ENCODE results near the gene DRC7.

Gene DRC7

GRCh38 chr16:57689762-57690558 lies 4.6 kb upstream of the DRC7 start:
- peak; percentile 48 for DNase-seq
- Mint-ChIP-seq H3K4me3 (peak overlapping the region; percentile 25 to 41), H3K27me3 (no peaks in the 10 kb centered on the region), H3K4me1 (peaks cover 20 to 28% of the 10 kb centered on the region in 2 donors), H3K27ac (peak overlapping the region; percentile 88), H3K36me3 (no peaks in the 10 kb centered on the region), H3K9me3 (no peaks in the 10 kb centered on the region)
- ATAC-seq (replicated peaks) = peak; percentile 74 to 78

- Mint-ChIP-seq H3K4me3 (no peak overlapping the region), H3K36me3 (no peaks in the 10 kb centered on the region), H3K27ac (no peak overlapping the region), H3K4me1 (peaks cover 24 to 33% of the 10 kb centered on the region in 2 donors), H3K27me3 (no peaks in the 10 kb centered on the region), H3K9me3 (no peaks in the 10 kb centered on the region)
- no peak for ATAC-seq (replicated peaks)
- no peak for DNase-seq
Measured at GRCh38 chr16:57690782-57691471, 3.7 kb upstream of the DRC7 start.

GRCh38 chr16:57692636-57693035 lies 2.0 kb upstream of the DRC7 start:
- no peaks in the 10 kb centered on the region for H3K36me3 Mint-ChIP-seq
- H3K27me3 Mint-ChIP-seq = no peaks in the 10 kb centered on the region
- DNase-seq (no peak), ATAC-seq (replicated peaks) (no peak)
- H3K27ac Mint-ChIP-seq = no peak overlapping the region
- H3K4me3 Mint-ChIP-seq = no peak overlapping the region
- H3K4me1 Mint-ChIP-seq = peaks cover 24 to 33% of the 10 kb centered on the region in 2 donors
- H3K9me3 Mint-ChIP-seq = no peaks in the 10 kb centered on the region

GRCh38 chr16:57693550-57693949 lies 1.1 kb upstream of the DRC7 start:
- no peaks in the 10 kb centered on the region for H3K27me3 Mint-ChIP-seq
- no peak overlapping the region for H3K27ac Mint-ChIP-seq
- no peak for DNase-seq
- ATAC-seq (replicated peaks) = no peak
- H3K4me1 Mint-ChIP-seq = peaks cover 24 to 33% of the 10 kb centered on the region in 2 donors
- H3K4me3 Mint-ChIP-seq = no peak overlapping the region
- no peaks in the 10 kb centered on the region for H3K9me3 Mint-ChIP-seq
- no peaks in the 10 kb centered on the region for H3K36me3 Mint-ChIP-seq

GRCh38 chr16:57694231-57694724 lies 328 bp upstream of the DRC7 start:
- DNase-seq (no peak), ATAC-seq (replicated peaks) (no peak)
- Mint-ChIP-seq H3K4me3 (peak overlapping the region in 1 of 2 donors; percentile 81), H3K36me3 (no peaks in the 10 kb centered on the region), H3K4me1 (peaks cover 22 to 28% of the 10 kb centered on the region in 2 donors), H3K27ac (peak overlapping the region; percentile 93), H3K27me3 (no peaks in the 10 kb centered on the region), H3K9me3 (no peaks in the 10 kb centered on the region)

GRCh38 chr16:57695680-57696069 lies 1.1 kb downstream of the DRC7 start:
- Mint-ChIP-seq H3K27me3 (no peaks in the 10 kb centered on the region), H3K4me1 (peaks cover 11 to 15% of the 10 kb centered on the region in 2 donors), H3K4me3 (no peak overlapping the region), H3K36me3 (no peaks in the 10 kb centered on the region), H3K9me3 (no peaks in the 10 kb centered on the region), H3K27ac (no peak overlapping the region)
- ATAC-seq (replicated peaks) (no peak), DNase-seq (no peak)

- ATAC-seq (replicated peaks) = no peak
- Mint-ChIP-seq H3K36me3 (no peaks in the 10 kb centered on the region), H3K4me3 (no peak overlapping the region), H3K27me3 (no peaks in the 10 kb centered on the region), H3K4me1 (peaks cover 9 to 10% of the 10 kb centered on the region in 2 donors), H3K9me3 (no peaks in the 10 kb centered on the region), H3K27ac (no peak overlapping the region)
- DNase-seq = no peak
Measured at GRCh38 chr16:57696240-57696639, 1.6 kb downstream of the DRC7 start.

- no peak for DNase-seq
- no peak for ATAC-seq (replicated peaks)
- Mint-ChIP-seq H3K27me3 (no peaks in the 10 kb centered on the region), H3K4me3 (no peak overlapping the region), H3K36me3 (no peaks in the 10 kb centered on the region), H3K4me1 (peaks cover 9 to 10% of the 10 kb centered on the region in 2 donors), H3K9me3 (no peaks in the 10 kb centered on the region), H3K27ac (no peak overlapping the region)
Measured at GRCh38 chr16:57697896-57698537, 3.4 kb downstream of the DRC7 start.

- H3K36me3 Mint-ChIP-seq = no peaks in the 10 kb centered on the region
- no peak overlapping the region for H3K27ac Mint-ChIP-seq
- H3K4me3 Mint-ChIP-seq = no peak overlapping the region
- DNase-seq = no peak
- no peak for ATAC-seq (replicated peaks)
- no peaks in the 10 kb centered on the region for H3K9me3 Mint-ChIP-seq
- H3K4me1 Mint-ChIP-seq = peaks cover 9 to 10% of the 10 kb centered on the region in 2 donors
- no peaks in the 10 kb centered on the region for H3K27me3 Mint-ChIP-seq
Measured at GRCh38 chr16:57698812-57699405, 4.3 kb downstream of the DRC7 start.

- Mint-ChIP-seq H3K4me1 (peaks cover 9 to 14% of the 10 kb centered on the region in 2 donors), H3K9me3 (no peaks in the 10 kb centered on the region), H3K4me3 (no peak overlapping the region), H3K36me3 (no peaks in the 10 kb centered on the region), H3K27me3 (peaks cover 0 to 4% of the 10 kb centered on the region in 2 donors), H3K27ac (no peak overlapping the region)
- DNase-seq (no peak), ATAC-seq (replicated peaks) (no peak)
Measured at GRCh38 chr16:57699481-57699880, 4.9 kb downstream of the DRC7 start.

GRCh38 chr16:57699899-57700298 lies 5.3 kb downstream of the DRC7 start:
- H3K4me1 Mint-ChIP-seq = peaks cover 5 to 11% of the 10 kb centered on the region in 2 donors
- H3K27me3 Mint-ChIP-seq = peaks cover 0 to 8% of the 10 kb centered on the region in 2 donors
- H3K4me3 Mint-ChIP-seq = no peak overlapping the region
- no peaks in the 10 kb centered on the region for H3K9me3 Mint-ChIP-seq
- no peak overlapping the region for H3K27ac Mint-ChIP-seq
- no peaks in the 10 kb centered on the region for H3K36me3 Mint-ChIP-seq
- ATAC-seq (replicated peaks) = no peak
- DNase-seq = no peak

- Mint-ChIP-seq H3K27me3 (peaks cover 5 to 8% of the 10 kb centered on the region in 2 donors), H3K4me3 (no peak overlapping the region), H3K4me1 (peaks cover 0 to 5% of the 10 kb centered on the region in 2 donors), H3K9me3 (no peaks in the 10 kb centered on the region), H3K27ac (no peak overlapping the region), H3K36me3 (no peaks in the 10 kb centered on the region)
- ATAC-seq (replicated peaks) (no peak), DNase-seq (no peak)
Measured at GRCh38 chr16:57700781-57701551, 6.4 kb downstream of the DRC7 start.

GRCh38 chr16:57701759-57702371 lies 7.3 kb downstream of the DRC7 start:
- Mint-ChIP-seq H3K36me3 (no peaks in the 10 kb centered on the region), H3K9me3 (peaks cover 0 to 2% of the 10 kb centered on the region in 2 donors), H3K4me1 (peaks cover 0 to 5% of the 10 kb centered on the region in 2 donors), H3K27ac (no peak overlapping the region), H3K4me3 (no peak overlapping the region), H3K27me3 (peaks cover 8 to 10% of the 10 kb centered on the region in 2 donors)
- DNase-seq (no peak), ATAC-seq (replicated peaks) (no peak)
